ENCODE measurements around the gene MBD3.

The MBD3 gene

GRCh38 chr19:1567116-1567847 lies 25.4 kb downstream of the MBD3 start:
- no peak for TF ChIP-seq CTCF (IDR thresholded peaks at IDR 0.05)

- no peak for TF ChIP-seq CTCF (IDR thresholded peaks at IDR 0.05)
These were observed 26.1 kb downstream of the MBD3 start for GRCh38 chr19:1566392-1567115.

- no peak for TF ChIP-seq CTCF (IDR thresholded peaks at IDR 0.05)
These were observed 29.4 kb downstream of the MBD3 start for GRCh38 chr19:1563251-1563650.

- TF ChIP-seq CTCF (IDR thresholded peaks at IDR 0.05) = no peak
These were observed 31.3 kb downstream of the MBD3 start for GRCh38 chr19:1561236-1561842.

- no peak for TF ChIP-seq CTCF (IDR thresholded peaks at IDR 0.05)
These were observed 32.3 kb downstream of the MBD3 start for GRCh38 chr19:1560286-1560882.

GRCh38 chr19:1558552-1558951 lies 34.1 kb downstream of the MBD3 start:
- no peak for TF ChIP-seq CTCF (IDR thresholded peaks at IDR 0.05)

GRCh38 chr19:1556390-1557070 lies 36.1 kb downstream of the MBD3 start:
- TF ChIP-seq CTCF (IDR thresholded peaks at IDR 0.05) = no peak
